Right lobe of liver (tissue), 6 donors: ENCODE data around the gene SEMA5B. TPM values are rescaled to one million over a fixed set of nuclear protein-coding genes. Genes with fewer than 3 reads are reported as not detected.

Experiments
- ATAC-seq, 4 donors: fragments of 200-7000 bp; cut with Tn5 transposase; one replicate each; pipeline ENCODE4 v1.9.1; 2020; ENCODE audit warnings: mild to moderate bottlenecking in 4 of 4, moderate library complexity in 4 of 4
- DNase-seq, 3 donors: peaks; one replicate each; pipeline ENCODE4 v3.0.0-alpha.2; 2020
- H3K27ac ChIP-seq, 3 donors: fragments of 200-600 bp; one replicate each; pipeline ENCODE4 v1.8.0; 2022
- H3K27me3 ChIP-seq, 2 donors: fragments of 200-600 bp; one replicate each; pipeline ENCODE4 v1.8.0; 2022
- H3K36me3 ChIP-seq, 4 donors: fragments of 200-600 bp; sonication (generic) in 1 of 4; one replicate each; pipeline versions ENCODE4 v1.5.1 to v1.8.0; 2017 to 2022; ENCODE audit warnings: control low read depth in 1 of 4
- H3K4me1 ChIP-seq, 4 donors: fragments of 200-600 bp; sonication (generic) in 1 of 4; one replicate each; pipeline versions ENCODE4 v1.5.1 to v1.8.0; 2017 to 2022; ENCODE audit warnings: control low read depth in 1 of 4
- H3K4me3 ChIP-seq, 3 donors: fragments of 200-600 bp; one replicate each; pipeline ENCODE4 v1.8.0; 2022
- H3K9me3 ChIP-seq, 4 donors: fragments of 200-600 bp; sonication (generic) in 1 of 4; one replicate each; pipeline versions ENCODE4 v1.5.1 to v1.8.0; 2017 to 2022; ENCODE audit warnings: control low read depth in 1 of 4
- CTCF ChIP-seq, 4 donors: fragments of 200-600 bp in 3 of 4; fragments of 450-650 bp in 1 of 4; IDR thresholded peaks; one replicate each; pipeline versions ENCODE4 v1.5.1 to v1.8.0; 2016 to 2022; ENCODE audit warnings: antibody characterized with exemption in 4 of 4, mild to moderate bottlenecking in 2 of 4
- POLR2A ChIP-seq: fragments of 450-650 bp; IDR thresholded peaks from one replicate; pipeline ENCODE4 v1.6.1; 2017; ENCODE audit warnings: antibody characterized with exemption, mild to moderate bottlenecking
- WGBS: methylation state at CpG from one replicate; pipeline ENCODE4 v1.1.6; 2018; ENCODE audit warnings: low coverage, low lambda C conversion rate; ENCODE audit not compliant: insufficient coverage; ENCODE audit errors: missing lambda C conversion rate; 5-methylcytosine and 5-hydroxymethylcytosine counted together
- intact Hi-C, 2 donors: fragments of 100-400 bp; cut with DNase I; formaldehyde crosslinking; loops; one replicate each; pipeline versions ENCODE4 v1.11.2 to v1.14.1; 2022
- long read RNA-seq: library from polyadenylated mRNA; unstranded; transcript quantifications from one replicate; pipeline ENCODE4 v2.0.0, GENCODE V29; 2019
- total RNA-seq, 6 experiments: library from RNA; depleted of rRNA in 2 of 6; stranded (reverse); fragments of >200 nt in 2 of 6; fragmentation: NEBNext Ultra II Directional in 3 of 6; extraction: Animal tissue kit (Norgen Biotek cat#: 25700) in 3 of 6; gene quantifications; one replicate each; pipeline versions ENCODE4 v1.1.0 to v1.2.4, GENCODE V29; 2016 to 2023
- donor health status: DM: no; HTN: yes; CAD: no.
- donor health status: DM: no; HTN: no; CAD: no.
- donor health status: DM: no; HTN: no; CAD: no.
- donor health status: DM: no; HTN: yes; CAD: no.
- donor health status: DM: no; HTN: yes; CAD: no.

Gene SEMA5B, protein sequence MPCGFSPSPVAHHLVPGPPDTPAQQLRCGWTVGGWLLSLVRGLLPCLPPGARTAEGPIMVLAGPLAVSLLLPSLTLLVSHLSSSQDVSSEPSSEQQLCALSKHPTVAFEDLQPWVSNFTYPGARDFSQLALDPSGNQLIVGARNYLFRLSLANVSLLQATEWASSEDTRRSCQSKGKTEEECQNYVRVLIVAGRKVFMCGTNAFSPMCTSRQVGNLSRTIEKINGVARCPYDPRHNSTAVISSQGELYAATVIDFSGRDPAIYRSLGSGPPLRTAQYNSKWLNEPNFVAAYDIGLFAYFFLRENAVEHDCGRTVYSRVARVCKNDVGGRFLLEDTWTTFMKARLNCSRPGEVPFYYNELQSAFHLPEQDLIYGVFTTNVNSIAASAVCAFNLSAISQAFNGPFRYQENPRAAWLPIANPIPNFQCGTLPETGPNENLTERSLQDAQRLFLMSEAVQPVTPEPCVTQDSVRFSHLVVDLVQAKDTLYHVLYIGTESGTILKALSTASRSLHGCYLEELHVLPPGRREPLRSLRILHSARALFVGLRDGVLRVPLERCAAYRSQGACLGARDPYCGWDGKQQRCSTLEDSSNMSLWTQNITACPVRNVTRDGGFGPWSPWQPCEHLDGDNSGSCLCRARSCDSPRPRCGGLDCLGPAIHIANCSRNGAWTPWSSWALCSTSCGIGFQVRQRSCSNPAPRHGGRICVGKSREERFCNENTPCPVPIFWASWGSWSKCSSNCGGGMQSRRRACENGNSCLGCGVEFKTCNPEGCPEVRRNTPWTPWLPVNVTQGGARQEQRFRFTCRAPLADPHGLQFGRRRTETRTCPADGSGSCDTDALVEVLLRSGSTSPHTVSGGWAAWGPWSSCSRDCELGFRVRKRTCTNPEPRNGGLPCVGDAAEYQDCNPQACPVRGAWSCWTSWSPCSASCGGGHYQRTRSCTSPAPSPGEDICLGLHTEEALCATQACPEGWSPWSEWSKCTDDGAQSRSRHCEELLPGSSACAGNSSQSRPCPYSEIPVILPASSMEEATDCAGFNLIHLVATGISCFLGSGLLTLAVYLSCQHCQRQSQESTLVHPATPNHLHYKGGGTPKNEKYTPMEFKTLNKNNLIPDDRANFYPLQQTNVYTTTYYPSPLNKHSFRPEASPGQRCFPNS
- under 1 TPM; 0.12 to 0.65 (median 0.25) TPM for total RNA-seq
- long read RNA-seq: 0 reads

- peaks cover 0 to 21% (median 8%) of the 10 kb centered on the region in 4 donors for H3K4me1 ChIP-seq
- peak within 1 kb of the TSS; percentile 55 to 60 (median 56) for H3K4me3 ChIP-seq
- peaks cover 0 to 5% of the 10 kb centered on the region in 2 donors for H3K27me3 ChIP-seq
- TF ChIP-seq CTCF (IDR thresholded peaks at IDR 0.05) (peak in 3 of 4 donors; percentile 53 to 60 (median 54)), POLR2A (no peak)
- H3K27ac ChIP-seq: no peak within 1 kb of the TSS
- ATAC-seq: peak; percentile 69 to 79 (median 75)
- no peaks in the 10 kb centered on the region for H3K36me3 ChIP-seq
- H3K9me3 ChIP-seq: no peaks in the 10 kb centered on the region
- WGBS: 2% methylated on average over 43 of the region's 94 CpGs
- intact Hi-C loops: loop anchor here in 1 of 2 donors (5.0 kb wide), 1 partner anchor 80 kb away; no protein-coding TSS in a partner anchor
- DNase-seq: peak; percentile 53 to 57 (median 57)
Observed at GRCh38 chr3:123027292-123028232, at the start of gene SEMA5B. TSS of gene SEMA5B (minus strand) at chr3:123027763. CDS start at chr3:122961263, 66,500 bp downstream.

- Histone ChIP-seq H3K4me3 (no peak overlapping the region), H3K9me3 (no peaks in the 10 kb centered on the region), H3K4me1 (peaks cover 0 to 71% (median 22%) of the 10 kb centered on the region in 4 donors), H3K36me3 (no peaks in the 10 kb centered on the region), H3K27ac (peak overlapping the region in 1 of 3 donors; percentile 48), H3K27me3 (no peaks in the 10 kb centered on the region)
- intact Hi-C loops: no loop called here
- peak; percentile 62 to 80 (median 72) for ATAC-seq
- TF ChIP-seq POLR2A (no peak), CTCF (IDR thresholded peaks at IDR 0.05) (no peak)
- WGBS: 12% methylated on average over 6 of the region's 6 CpGs
- peak; percentile 73 to 80 (median 75) for DNase-seq
Observed at GRCh38 chr3:123076496-123077418, 49.2 kb upstream of the SEMA5B start.

DNA sequence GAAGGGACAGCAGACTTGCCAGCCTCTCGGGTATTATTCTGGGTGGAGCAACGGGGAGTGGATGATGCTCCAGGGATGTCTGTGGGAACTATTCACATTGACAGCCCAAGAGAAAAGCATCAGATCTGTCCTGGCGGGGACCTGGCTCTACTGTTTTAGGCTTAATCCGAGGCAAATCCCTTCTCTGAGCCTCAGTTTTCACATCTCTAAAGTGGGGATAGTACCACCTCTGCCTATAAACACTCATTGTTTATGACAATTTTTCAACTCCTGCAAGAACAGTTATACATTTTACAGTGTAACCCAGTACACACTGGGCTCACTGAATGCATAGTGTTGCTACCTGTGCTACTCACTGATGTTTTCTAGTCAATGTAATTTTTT lies 48.5 kb upstream of the SEMA5B start:
- intact Hi-C loops: no loop called here
- Histone ChIP-seq H3K9me3 (no peaks in the 10 kb centered on the region), H3K4me3 (no peak overlapping the region), H3K27me3 (no peaks in the 10 kb centered on the region), H3K4me1 (peaks cover 0 to 71% (median 22%) of the 10 kb centered on the region in 4 donors), H3K36me3 (no peaks in the 10 kb centered on the region), H3K27ac (peak overlapping the region in 1 of 3 donors; percentile 33)
- no peak for DNase-seq
- TF ChIP-seq CTCF (IDR thresholded peaks at IDR 0.05) (no peak), POLR2A (no peak)
- WGBS: 77% methylated on average over 4 of the region's 4 CpGs
- no peak for ATAC-seq
